ENCODE measurements around the gene FNIP1.

DNA sequence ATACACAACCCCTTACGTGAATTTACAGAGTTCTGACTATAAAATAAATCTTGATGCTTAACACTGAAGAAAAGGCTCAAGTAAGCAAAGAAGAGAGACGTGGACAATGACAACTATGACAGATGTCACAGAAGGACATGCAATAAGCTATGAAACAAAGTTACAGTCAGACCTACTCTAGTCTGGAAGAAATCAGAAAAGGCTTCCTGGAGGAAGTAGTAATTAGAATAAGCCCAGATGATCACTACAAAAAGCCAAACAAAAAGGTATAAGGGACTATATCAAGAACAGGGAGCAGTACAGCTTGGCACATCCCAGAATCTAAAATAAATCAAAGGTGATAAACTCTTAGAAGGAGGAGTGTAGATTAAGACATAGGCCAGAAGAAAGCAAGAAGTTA lies 6.3 kb downstream of the FNIP1 start:
- TF ChIP-seq POLR2AphosphoS5 (IDR thresholded peaks at IDR 0.05; ENCODE audit: borderline replicate concordance, low read depth, low read length) (no peak), EZH2 (IDR thresholded peaks at IDR 0.05) (no peak), FOXP2 (optimal IDR thresholded peaks at IDR 0.05; ENCODE audit: control extremely low read depth, extremely low read length, insufficient read depth) (no peak)
